Head of caudate nucleus (tissue), 42 donors: ENCODE results near the gene CCL27.

Source experiments
- DNase-seq, 42 donors: peaks; one replicate each; pipeline versions ENCODE4 v3.0.0 to v3.0.0-alpha.2; 2020 to 2021; ENCODE audit warnings: mixed read lengths in 7 of 42
- intact Hi-C: fragments of 100-400 bp; cut with DNase I; formaldehyde crosslinking; loops from one replicate; pipeline ENCODE4 v1.15.0; 2022

The CCL27 gene, protein sequence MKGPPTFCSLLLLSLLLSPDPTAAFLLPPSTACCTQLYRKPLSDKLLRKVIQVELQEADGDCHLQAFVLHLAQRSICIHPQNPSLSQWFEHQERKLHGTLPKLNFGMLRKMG

DNA sequence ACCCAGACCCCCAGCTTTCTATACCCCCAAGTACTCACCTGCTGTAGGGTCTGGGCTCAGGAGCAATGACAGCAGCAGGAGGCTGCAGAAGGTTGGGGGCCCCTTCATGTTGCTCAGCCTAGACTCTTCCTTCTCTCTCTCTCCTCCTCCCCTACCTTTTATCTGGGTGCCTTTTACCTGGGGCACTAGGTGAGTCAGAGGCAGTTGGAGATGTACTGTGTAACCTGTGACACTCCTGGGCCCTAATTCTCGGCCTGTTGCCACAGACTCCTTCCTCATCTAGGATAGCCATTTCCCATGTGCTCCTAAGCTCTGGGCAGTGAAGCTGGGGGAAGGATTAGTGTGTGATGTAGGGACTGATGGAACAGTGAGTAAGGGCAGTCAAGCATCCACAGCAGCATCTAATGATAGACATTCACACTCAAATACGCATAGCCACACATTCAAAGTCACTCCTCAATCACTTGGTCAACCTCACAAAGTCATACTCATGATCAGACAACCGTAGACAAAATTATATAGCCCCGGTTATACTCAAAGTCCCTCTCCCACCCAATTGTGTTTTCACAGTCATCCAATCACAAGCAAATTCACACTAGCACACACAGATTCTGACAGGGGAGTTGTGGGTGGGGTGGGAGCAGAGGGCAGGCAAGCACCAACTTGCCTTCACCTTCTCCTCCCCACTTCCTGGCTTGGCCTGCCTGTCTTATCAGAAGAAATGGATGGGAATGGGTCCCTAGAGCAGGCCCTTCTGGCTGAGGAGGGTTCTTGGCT is at the start of gene CCL27:
CCL27 (minus strand) TSS at position 132 of the 777 bp plus-strand sequence; CDS start at position 108, 24 bp downstream.
- intact Hi-C loops: loop anchor here (5.0 kb wide), 1 partner anchor 40 kb away; no protein-coding TSS in a partner anchor
- DNase-seq: no peak

GRCh38 chr9:34712140-34712539 is 49.7 kb upstream of the CCL27 start:
- DNase-seq: no peak
- intact Hi-C loops: no loop called here

DNA sequence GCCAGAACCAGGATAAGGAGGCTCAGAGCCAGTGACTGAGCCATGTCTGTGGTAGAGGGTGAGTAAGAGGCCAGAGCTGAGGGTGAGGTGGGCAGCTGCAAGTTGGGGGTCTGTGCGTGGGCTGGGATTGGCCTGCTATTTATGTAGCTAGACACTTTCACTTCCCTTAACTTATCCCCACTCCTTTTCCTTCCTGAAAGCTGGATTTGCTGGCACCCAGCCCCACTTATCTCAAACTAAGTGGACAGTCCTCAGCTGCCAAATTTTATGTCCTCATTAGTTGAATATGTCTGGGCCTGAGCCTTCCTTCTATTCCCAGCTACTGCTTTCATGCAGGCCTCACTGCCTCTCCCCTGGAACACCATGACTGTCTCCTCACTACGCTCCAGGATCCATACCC is 47.6 kb upstream of the CCL27 start, which contains the start of gene CCL21:
CCL21 (minus strand) TSS at position 114 of the 400 bp plus-strand sequence; CDS start at position 44, 70 bp downstream.
- no peak for DNase-seq
- intact Hi-C loops: no loop called here

GRCh38 chr9:34709196-34709978 is 46.9 kb upstream of the CCL27 start:
- intact Hi-C loops: no loop called here
- DNase-seq: no peak

DNA sequence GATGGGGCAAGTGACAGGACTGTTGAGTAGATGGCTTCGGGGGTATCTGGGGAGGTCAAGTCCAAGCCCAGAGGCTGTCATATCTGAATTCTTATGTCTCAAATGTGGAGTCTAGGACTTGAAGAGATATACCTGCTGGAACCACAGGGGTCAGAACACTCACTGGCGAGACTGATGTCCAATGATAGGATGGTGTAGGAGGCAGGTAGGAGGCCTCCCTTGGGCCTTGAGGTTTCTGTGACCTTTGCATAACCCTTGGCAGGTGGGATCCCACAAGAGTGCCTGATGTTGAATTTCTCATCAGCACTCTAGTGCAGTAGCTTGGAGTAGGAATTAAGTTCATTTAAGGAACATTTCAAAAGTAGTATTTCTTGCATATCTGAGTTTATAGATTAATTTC is 44.7 kb upstream of the CCL27 start:
- intact Hi-C loops: no loop called here
- DNase-seq: no peak

- peak; percentile 76 to 94 (median 89) for DNase-seq
- intact Hi-C loops: loop anchor here (5.0 kb wide), 1 partner anchor 40 kb away; the partner anchor contains the start of gene CCL27
These were observed 39.6 kb upstream of the CCL27 start for GRCh38 chr9:34701769-34702736.

- peak; percentile 47 to 88 (median 80) for DNase-seq
- intact Hi-C loops: loop anchor here (5.0 kb wide), 1 partner anchor 39 kb away; the partner anchor contains the start of gene CCL27
These were observed 38.7 kb upstream of the CCL27 start for GRCh38 chr9:34701023-34701768.

GRCh38 chr9:34694811-34695210 is 32.4 kb upstream of the CCL27 start:
- intact Hi-C loops: no loop called here
- no peak for DNase-seq

DNA sequence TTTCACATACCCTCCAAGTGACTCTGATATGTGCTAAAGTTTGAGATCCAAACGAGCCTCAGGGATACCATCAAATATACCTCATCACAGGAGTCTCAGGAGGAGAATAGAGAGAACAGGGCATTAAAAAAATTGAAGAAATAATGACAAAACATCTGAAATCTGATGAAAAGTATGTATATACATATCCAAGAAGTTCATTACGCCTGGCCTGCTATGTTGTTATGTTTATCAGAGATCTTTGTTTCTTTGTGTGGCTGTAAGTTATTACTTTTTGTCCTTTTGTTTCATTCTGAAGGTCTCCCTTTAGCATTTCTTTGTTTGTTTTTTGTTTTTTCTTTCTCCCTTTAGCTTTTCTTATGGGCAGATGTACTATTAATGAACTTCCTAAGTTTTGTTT is 31.1 kb upstream of the CCL27 start:
- intact Hi-C loops: no loop called here
- no peak for DNase-seq

GRCh38 chr9:34691936-34692315 is 29.5 kb upstream of the CCL27 start:
- no peak for DNase-seq
- intact Hi-C loops: no loop called here

GRCh38 chr9:34690983-34691935 is 28.8 kb upstream of the CCL27 start, which contains the start of gene CCL19:
Gene CCL19, minus strand, starts transcription at chr9:34691276. Its CDS starts 137 bp downstream, at chr9:34691139.
- no peak for DNase-seq
- intact Hi-C loops: no loop called here

GRCh38 chr9:34689512-34689911 is 27.1 kb upstream of the CCL27 start:
- intact Hi-C loops: no loop called here
- DNase-seq: no peak

GRCh38 chr9:34689116-34689470 is 26.6 kb upstream of the CCL27 start:
- DNase-seq: no peak

GRCh38 chr9:34688329-34689115 is 26.1 kb upstream of the CCL27 start:
- intact Hi-C loops: no loop called here
- no peak for DNase-seq

More at GRCh38 chr9:34689116-34689470, 26.6 kb upstream of the CCL27 start:
- intact Hi-C loops: no loop called here

DNA sequence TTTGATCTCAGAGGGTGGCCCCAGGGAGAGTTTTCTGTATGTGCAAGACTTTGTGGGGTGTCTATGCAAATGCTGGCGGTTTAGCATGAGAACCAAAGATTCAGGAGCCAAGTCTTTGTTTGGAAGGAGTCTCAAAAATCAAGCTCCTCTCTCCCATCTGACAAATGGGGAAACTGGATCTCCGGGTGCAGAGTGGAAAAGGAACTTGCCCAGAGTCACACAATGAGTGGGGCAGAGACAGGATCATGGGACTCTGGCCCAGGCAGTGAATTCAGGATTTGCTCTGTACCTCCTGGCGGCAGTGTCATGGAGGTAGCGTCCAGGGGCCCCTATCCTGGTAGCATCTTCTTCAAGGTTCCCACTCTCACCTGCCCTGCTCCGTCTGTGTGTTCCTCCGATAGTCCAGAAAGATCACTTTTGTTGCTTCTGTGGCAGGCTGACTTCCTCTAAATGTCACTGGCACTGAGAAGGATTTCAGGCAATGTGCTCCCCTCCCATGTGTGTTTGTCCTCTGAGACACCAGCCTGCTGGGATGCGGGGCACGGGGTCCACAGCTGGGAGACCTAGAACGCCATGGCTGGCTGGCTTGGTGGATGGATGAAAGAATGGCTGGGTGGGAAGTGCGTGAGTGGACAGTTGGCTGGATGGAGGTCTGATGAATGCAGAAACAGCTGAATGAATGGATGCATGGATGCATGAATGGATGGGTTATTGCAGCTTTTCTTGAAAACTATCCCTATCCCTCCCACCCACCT is 25.0 kb upstream of the CCL27 start:
- intact Hi-C loops: no loop called here

More for the DNA sequence above, 25.0 kb upstream of the CCL27 start:
- no peak for DNase-seq
